ENCODE data around the gene SLC41A3.

Gene SLC41A3

DNA sequence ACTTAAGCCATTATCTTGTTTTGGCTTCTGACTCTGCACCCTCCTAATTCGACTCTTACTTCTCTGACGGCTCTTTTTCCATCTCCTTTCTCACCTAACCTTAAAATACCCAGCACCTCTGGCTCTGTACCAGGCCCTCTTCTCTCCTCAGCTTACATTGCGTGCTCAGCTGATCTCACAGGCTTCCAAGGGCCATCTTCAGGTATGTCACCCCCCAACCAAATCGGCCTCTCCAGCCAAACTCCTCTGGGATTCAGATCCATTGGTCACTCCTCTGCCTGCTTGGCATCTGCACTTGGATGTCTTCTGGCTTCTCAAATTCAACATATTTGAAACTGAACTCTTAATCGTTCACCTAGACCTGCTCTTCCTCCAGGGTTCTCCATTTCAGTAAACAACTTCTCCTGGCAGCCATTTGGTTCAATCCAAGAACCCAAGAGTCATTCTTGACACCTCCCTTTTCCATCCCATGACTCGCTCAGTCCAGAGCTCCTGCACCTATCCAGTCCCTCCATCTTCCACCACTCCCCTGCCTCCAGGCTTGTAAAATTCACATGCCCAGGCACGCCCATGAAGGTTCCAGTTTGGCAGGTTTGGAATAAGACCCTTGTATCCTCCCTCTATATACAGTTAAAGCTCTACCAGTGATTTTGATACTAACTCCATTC is 35.2 kb upstream of the SLC41A3 start:
- DNase-seq = no peak

DNA sequence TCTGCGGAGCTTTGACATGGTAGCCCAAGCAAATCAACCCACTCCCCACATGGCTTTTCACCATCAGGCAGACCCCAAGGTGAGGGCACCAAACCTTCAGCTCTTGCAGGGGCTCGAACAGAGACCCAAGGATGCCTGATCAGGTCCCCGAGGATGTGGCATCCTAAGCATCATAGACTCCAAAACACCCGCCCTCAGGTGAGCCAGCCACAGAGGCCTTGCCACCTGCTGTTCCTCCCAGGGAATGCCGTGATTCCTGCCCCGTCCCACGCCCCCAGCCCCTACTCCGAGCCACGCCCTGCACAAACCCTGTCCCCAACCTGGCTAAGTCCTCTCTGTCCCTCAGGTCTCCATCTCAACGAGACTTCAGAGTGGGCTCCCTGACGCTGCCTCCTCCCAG is 34.7 kb upstream of the SLC41A3 start:
- DNase-seq = no peak

DNA sequence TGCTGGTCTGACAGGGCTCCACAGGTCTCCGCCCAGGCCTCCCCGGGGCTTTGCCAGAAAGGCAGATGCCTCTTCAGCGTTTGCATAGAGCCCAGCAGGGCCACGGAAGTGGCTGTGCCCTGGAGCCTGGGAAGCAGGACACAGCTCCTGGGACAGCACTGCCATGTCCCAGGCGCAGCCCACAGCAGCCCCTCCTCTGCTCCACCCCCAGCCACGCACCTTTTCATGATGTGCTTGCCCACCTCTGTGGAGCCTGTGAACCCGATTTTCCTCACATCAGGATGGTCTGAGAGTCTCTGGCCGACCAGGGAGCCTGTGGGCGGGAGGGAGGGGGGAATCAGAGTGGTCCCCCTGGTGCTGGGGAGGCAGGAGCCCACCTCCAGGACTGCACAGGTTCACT is 33.9 kb upstream of the SLC41A3 start:
- DNase-seq = no peak

DNA sequence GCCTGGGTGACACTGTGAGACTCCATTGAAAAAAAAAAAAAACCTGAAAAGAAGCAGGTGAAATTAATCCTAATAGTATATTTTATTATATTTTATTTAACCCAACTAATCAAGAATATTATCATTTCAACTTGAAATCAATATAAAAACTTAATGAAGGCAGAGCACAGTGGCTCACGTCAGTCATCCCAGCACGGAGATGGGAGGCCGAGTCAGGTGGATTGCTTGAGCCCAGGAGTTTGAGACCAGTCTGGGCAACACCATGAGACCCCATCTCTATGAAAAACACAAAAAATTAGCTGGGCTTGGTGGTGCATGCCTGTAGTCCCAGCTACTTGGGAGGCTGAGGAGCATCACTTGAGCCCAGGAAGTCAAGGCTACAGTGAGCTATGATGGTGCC is 33.3 kb upstream of the SLC41A3 start:
- DNase-seq = no peak

DNA sequence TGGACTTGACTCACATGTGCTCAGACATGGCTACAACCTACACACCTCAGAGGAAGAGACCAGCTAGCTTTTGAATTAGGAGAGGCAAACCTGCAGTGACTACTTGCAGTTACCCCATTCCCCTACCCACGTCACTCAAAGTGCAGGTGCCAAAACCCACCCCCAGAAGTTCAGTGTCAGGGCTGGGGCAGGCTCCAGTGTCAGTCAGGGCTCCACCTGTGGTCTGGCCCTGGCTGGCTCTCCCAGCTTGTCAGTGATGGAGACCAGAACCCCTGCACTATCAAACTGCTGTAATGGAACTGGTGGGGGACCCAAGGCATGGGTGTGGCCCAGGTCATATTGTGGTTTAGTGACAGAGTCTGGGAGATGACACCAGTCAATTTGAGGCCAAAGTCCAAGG is 32.6 kb upstream of the SLC41A3 start:
- no peak for DNase-seq

DNA sequence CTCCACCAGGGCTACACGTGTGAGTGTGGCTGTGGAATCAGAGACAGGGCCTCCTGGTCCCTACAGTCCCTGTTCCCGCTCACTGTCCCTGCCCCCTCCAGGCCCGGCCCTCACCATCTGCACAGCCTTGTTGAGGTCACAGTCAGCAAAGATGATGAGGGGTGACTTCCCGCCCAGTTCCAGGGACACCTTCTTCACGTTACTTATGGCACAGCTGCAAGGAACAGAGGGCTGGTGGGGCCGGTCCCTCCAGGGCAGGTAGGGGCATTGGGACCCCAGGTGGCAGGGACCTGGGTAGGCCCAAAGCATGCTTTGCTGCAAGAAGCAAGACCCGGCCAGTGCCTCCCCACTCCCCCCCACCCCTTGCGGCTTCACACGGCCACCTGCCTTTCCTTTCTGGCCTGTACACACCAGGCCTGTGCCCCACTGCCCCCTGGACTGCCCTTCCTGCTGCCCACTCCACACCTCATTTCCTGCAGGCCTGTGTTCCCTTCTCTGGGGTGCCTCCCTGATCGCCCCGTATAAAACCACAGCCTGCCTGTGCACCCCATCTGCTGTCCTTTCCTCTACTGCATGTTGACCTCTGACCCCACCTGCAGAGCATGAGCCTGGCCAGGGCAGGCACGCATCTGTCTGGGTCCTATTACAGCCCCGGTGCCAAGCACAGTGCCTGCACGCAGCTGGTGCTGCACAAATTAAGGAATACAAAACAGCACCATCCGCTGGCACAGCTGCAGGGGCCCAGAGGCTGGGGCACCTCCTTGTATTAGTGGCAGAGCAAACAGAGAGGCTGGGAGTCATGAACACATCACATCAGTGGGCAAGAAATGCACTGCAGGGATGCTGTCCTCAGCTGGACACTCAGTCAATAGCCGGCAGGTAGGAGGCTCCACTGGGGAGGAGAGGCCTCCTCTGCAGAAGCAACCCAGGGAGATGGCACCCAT is 30.8 kb upstream of the SLC41A3 start:
- no peak for DNase-seq

DNA sequence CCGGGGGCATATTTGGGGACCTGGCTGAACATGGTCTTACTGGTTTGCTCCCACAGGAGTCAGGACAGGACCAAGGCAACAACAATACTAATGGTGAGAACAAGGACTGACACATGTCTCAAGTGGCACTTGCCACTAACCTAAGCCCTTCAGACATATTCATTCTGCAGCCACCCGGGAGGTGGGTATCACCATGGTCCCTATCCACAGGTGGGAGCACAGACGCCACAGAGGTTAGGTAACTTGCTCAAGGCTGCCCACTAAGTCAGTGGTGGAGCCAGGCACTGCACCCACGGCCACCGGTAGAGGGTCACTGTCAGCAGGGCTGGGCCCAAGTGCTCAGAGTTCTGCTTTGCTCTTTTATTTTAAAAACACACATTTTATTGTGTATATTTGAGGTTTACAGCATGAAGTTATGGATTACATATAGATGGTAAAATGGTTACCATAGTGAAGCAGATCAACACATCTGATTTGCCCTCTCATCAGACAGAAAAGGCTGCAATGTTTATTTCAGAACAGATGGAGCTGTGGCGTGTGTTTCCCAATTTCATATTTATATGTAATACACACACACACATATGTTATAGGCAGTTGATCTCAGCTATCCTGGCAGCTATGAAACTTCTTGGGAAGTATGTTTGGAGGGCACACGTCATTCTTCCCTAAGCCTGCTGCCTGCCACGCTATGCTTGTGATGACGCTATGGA is 30.0 kb upstream of the SLC41A3 start:
- DNase-seq = no peak

DNA sequence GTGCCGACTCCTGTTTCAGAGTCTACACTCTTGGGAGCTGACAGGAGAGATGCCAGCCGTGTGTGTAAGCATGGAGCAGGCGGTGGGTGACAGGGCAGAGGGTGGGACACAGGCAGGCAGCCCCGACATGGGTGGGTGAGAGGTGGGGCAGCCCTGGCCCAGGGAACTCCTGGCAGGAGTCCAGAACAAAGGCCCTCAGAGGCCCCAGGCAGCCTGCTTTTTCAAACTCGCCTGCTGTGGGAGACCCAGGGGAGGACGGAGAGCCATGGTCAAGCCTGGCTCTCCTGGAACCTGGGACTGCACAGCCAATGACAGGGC is 29.3 kb upstream of the SLC41A3 start:
- no peak for DNase-seq

DNA sequence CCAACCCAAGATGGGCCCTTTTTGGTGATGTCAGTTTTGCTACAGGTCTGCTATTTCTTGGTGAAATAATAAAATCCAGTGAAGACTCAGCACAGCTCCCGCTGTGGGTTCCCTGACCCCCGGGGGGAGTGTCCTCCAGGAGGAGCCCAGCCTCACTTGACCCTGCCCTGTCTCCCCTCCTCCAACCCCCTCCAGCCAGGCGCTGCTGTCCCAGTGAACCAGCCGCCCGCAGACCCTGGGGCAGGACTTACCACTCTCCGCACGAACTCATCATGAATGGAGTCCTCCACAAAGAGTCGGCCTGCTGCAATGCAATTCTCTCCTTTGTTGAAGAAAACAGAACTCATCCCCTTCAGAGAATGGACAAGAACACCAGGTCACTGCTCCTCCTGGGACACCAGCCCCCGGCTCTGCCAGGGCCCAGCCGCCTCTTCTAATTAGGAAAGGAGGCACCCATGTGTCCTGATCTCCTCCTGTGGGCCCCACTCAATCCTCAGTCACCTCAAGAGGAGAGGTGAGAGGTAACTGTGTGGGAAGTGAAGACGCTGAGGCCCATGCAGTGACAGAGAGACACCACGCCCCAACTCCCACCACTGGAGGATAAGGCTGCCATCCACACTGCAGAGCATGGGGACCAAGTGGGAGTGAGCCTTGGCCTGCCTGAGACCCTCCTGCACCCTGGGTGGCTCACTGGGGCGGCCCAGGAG is 28.8 kb upstream of the SLC41A3 start:
- no peak for DNase-seq

DNA sequence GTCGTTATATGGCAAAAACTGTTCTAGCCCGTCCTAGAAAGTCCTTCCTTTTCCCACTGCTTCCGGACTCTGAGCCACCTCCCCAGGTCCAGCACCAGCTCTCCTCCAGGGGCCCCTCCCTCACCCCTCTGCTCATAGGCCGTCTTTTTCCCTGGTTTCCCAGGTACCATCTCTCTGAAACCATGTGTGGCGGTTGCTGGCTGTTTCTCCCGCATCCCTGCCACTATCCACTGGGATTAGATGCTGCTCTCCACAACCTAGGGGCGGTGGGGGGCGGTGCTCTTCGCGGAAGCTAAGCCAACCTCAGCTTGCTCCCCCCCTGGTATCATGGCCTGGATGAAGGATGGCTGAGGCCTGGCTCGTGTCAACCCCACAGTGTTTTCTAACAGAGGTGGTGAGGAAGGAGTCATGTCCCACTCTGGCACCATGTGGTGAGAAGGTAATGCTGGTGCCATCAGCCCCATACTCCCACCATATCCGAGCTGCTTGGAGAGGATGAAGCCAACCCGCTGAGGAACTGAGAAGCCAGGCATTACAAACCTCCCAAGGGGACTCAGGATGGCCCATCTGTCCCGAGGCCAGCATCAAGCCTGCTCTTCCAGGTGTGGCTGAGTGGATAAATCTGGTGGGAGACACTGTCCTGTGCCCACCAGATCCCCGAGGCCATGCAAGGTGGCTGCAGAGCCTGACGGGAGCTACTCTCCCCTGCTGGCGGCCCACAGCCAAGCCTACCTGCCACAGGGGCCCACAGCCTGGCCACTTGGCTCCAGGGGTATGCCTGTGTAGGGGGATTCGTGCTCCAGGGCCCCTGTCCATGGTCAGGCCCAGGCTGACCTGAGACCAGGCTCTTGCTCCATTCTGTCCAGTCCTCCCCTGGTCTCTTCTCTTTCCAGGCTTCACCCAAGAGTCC is 27.9 kb upstream of the SLC41A3 start:
- DNase-seq = no peak

DNA sequence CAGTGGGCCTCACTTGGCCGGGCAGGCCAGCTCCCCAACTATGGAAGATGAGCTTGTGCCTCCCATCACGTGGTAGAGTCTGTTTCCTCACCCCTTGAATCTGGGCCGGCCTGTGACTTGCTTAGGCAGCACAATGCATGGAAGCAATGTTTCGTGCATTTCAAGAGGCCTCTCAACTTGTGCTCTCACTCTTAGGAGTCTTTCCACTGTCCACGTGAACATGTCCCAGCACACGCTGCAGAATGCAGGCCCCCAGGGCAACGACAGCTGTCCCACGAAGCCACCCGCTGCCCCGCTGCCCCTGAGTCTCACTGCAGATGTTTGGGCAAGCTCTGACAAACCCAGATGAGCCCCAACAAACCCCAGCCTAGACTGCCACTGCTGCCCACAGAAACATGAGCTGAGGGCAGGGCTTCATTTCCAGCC is 27.2 kb upstream of the SLC41A3 start:
- DNase-seq = no peak

DNA sequence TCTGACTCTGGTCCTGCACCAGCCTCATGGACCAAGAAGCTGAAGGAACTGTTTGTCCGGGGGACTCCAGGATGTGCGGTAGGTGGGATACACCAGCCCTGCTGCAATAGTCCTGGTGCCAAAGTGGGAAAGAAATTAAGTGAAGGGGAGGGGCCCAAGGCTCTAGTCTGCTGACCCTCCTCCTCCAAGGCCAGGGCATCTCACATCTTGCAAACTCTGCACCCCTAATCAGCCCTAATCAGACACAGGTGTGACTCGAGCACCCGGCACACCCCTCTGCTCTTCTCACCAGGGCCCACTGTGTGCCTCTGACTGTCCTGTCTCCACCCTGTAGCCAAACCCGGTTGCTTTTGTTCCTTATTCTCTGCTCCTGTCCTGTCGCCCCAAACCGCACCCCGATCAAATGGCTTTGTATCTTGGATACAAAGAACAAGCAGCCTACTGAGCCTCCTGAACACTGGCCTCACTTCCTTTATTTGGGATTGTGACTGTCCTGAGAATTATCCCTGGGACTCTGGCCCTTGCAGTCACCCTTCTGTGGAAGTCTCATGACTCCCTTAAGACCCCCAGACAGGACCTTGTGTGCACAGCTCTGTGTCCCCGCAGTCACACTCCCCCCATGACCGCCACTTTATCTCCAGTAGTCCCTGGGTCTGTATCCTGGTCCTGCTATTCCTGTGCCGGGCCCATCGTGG is 26.7 kb upstream of the SLC41A3 start:
- no peak for DNase-seq

DNA sequence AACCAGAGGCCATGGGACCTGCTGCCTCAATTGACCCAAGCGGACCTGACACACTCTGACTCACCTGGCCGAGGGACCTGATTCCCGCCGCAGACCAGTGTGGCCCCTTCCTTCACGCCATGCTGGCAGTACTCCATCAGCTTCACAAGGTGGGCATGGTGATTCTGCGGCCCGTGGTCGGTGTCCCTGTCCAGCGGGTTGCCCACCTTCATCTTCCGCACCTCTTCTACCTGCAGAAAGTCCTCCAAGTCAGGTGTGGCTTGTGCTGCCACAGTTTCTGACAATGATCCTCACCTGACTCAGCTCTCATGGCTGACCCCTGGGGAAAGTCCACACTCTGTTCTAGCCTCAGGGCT is 25.9 kb upstream of the SLC41A3 start:
- DNase-seq = no peak

DNA sequence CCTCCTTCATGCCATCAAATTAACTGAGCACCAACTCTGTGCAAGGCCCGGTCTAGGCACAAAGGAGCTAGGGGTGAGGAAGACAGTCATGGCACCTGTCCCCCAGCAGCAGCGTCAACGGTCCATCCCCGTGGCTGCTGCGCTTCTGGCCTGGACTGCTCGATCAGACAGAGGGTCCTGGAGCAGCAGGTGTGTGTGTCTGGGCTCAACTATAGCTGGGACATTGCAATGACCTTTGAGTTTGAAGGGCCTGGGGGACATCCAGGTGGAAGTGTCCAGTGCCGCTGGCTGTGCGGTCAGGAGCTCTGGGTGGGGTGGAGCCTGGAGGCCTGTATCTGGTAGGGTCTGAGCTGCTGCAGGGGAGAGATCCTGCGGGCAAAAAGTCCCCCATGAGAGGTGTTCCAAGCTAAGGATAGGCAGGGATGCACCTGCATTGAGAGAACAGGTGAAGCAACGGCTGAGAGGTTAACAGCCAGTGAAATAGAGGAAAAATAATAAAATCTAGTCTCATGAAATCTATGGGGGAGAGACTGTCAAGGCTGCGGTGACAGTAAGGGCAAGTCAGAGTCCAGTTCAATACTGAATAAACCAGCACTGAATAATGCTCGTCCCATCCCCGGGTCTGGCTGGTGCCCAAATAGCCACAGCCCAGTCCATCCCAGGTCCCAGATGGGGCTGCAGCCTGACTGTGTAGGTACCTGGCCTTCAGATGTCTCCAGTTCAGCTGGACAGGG is 25.4 kb upstream of the SLC41A3 start:
- DNase-seq = no peak

DNA sequence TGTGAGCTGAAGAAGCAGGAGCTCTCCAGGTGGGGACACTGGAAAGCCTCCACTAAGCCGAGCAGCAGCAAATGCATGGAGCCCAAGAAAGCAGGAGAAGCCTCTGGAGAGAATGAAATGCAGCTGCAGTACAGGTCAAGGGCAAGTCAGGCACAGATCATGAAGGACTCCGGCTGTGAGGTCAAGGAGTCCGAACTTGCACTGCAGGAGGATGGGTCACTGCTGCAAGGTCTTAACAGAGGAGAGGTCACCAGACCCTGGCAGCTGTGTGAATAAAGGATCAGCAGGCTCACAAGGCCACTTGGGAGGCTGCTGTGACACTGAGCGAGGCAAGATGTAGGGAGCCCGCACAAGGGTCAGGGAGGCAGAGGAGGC is 24.7 kb upstream of the SLC41A3 start:
- no peak for DNase-seq

DNA sequence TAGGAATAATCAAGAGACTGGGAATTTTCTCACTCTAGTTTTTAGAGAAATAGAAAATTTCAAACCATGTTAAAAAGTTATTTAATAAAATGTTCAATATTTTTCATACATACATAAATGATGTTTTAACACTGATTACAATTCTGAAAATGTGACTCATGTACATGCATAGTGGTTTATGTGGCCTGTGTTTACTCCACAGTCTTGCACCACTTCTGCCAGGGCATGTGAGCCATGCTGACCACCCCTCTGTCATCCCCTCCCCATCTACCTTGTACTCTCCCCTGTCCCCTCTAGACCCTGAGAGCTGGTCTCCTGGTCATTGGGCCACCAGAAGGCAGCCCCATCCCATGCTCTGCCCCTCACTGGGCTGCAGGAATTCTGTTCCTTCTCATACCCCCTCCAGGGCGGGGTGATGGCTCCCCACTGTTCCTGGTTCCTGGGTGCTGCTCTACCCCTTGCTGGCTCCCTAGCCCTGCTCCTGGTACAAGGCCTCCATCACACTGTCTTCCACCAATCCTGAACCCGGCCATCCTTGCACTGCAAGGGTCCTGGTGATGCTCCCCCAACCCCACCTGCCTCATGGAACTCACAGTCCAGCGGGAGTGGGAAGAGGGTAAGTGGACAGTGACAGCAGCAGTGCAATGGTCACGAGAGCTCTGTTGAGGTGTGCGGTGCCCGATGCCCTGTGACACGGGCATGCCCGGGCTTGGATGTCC is 24.2 kb upstream of the SLC41A3 start:
- no peak for DNase-seq

DNA sequence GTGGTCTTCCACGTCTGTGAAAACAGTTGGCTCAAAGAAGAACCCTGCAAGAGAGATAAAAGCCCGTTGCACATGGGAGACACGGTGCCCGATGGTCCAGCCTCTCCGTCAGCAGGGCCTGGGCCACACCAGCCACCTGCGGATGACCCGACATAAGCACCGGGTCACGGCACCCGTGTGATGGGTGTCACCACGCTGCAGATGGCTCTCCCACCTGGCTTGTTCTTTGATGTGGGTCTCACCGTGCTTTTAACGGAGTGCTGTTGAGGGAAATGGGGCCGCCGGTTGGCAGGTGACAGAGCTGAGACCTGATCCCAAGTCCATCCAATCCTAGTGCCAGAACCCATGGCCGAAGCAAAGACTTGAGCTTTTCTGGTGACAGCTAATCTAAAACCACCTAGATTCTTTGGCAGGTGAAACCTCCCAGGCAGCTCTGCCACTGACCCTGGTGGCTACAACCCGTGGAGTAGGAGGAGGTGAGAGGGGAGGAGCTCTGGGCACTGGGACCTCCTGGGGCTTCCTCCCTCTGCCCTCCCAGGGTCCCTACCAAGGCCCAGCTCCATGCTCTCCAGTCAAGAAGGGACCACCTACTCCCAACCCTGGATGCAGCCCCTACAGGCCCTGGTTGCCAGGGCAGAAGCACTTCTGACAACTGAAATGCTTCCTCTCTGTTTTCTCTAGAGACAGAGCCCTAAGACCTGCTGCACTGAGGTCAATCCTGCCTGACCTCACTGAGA is 23.4 kb upstream of the SLC41A3 start:
- no peak for DNase-seq

DNA sequence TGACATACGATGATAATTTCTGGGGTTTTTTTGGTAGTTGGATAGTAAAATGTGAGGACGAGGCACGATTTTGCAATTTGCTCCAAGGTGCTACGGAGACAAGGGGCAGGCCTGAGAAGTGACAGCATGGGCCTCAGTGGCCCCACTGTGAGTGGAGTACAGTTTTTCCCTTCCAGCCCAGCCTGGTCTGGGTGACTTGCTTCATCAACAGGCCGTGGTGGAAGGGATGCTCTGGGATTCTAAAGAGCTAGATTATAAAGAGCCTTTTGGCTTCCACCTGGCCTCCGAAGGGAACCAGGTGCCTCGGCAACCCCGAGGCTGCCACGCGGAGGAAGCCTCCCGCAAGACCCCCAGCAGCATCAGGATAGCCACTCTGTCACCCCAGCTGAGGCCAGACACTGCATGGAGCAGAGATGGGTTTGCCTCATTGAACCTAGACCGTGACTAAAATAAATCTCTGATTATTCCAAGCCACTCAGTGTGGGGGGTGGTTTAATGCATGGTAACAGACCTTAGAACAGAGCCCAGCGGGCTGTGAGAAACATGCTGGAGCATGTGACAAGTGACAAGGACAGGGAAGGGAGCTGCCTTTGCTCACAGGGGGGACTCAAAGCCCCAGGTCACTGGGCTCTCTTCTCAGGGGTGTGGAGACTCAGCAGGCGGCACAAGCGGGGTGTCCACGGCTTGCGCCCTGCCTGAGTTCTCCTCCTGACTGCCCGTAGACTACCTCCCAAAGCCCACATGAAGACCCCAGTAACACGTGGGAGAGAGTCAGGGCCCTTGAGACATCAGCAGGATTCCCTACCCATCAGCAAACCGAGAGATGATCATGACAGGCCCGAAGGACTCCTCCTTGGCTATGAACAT is 22.6 kb upstream of the SLC41A3 start:
- DNase-seq = no peak

All from hematopoietic multipotent progenitor cell treated with erythropoietin and hydrocortisone succinate and interleukin-3 and kit ligand, for 8 days (in vitro differentiated cells).